GM12878 (cell line): ENCODE measurements around the gene ATG3. TPM values are rescaled to one million over a fixed set of nuclear protein-coding genes. Genes with fewer than 3 reads are reported as not detected.

Experiments used
- ATAC-seq: fragments of 200-7000 bp; cut with Tn5 transposase; 3 replicates; pipeline ENCODE4 v1.9.1; 2020; ENCODE audit warnings: mild to moderate bottlenecking, moderate library complexity
- BruUV-seq: library from RNA; stranded (reverse); fragments of 400-500 nt; replicated peaks from 2 replicates; lab custom pipeline; 2021; lab: Mats Ljungman, UMichigan
- CTCF ChIA-PET: fragments of 300-600 bp; sonication (Branson Sonifier 250); formaldehyde crosslinking; extraction: SDS; loops from one replicate; lab custom pipeline; 2021; ENCODE audit warnings: inconsistent platforms; lab: Yijun Ruan, JAX
- POLR2A ChIA-PET: fragments of 350-600 bp; formaldehyde crosslinking; extraction: SDS; loops from one replicate; lab custom pipeline; 2021; ENCODE audit warnings: inconsistent platforms; lab: Charles Lee
- RAD21 ChIA-PET: fragments of 300-600 bp; sonication (Branson Sonifier 250); formaldehyde crosslinking; loops from one replicate; lab custom pipeline; 2023; ENCODE audit warnings: antibody characterized with exemption; ENCODE audit not compliant: unreplicated experiment; lab: Charles Lee
- SMC1A ChIA-PET: fragments of 300-600 bp; sonication (Branson Sonifier 250); formaldehyde crosslinking; loops from one replicate; lab custom pipeline; 2023; ENCODE audit not compliant: unreplicated experiment, uncharacterized antibody; lab: Charles Lee
- DNase-seq: peaks from one replicate; pipeline ENCODE4 v3.0.0-alpha.2; 2011; ENCODE audit warnings: low read depth, low spot score
- FAIRE-seq: peaks from 3 replicates; lab custom pipeline; 2011; peaks lifted over from hg19 to GRCh38; lab: Jason Lieb, UNC
- H2AFZ ChIP-seq: 2 replicates; pipeline ENCODE4 v1.6.0; 2011; ENCODE audit warnings: low read depth, low read length, control low read depth; ENCODE audit not compliant: control insufficient read depth
- H3K27ac ChIP-seq: 2 replicates; pipeline ENCODE4 v1.5.1; 2011; ENCODE audit warnings: control low read depth; ENCODE audit not compliant: control insufficient read depth, insufficient read depth
- H3K27me3 ChIP-seq, 2 experiments: replicated peaks in 1 of 2; 2 replicates each; pipeline versions ENCODE4 v1.6.0 to v1.6.1; 2011; ENCODE audit warnings: low read length in 1 of 2; ENCODE audit not compliant: control insufficient read depth in 2 of 2, insufficient read depth in 2 of 2
- H3K36me3 ChIP-seq, 2 experiments: 2 replicates each; pipeline ENCODE4 v1.5.1; 2011; ENCODE audit warnings: low read length in 1 of 2; ENCODE audit not compliant: control insufficient read depth in 2 of 2, insufficient read depth in 2 of 2
- H3K4me1 ChIP-seq: 2 replicates; pipeline ENCODE4 v1.6.1; 2011; ENCODE audit warnings: mild to moderate bottlenecking, low read length, moderate library complexity, mixed read lengths; ENCODE audit not compliant: control insufficient read depth, insufficient read depth
- H3K4me2 ChIP-seq: 2 replicates; pipeline ENCODE4 v1.6.0; 2011; ENCODE audit warnings: control low read depth; ENCODE audit not compliant: control insufficient read depth, insufficient read depth
- H3K4me3 ChIP-seq: fragments of 200-600 bp; sonication (generic); 2 replicates; pipeline ENCODE4 v1.5.1; 2016
- H3K79me2 ChIP-seq: 2 replicates; pipeline ENCODE4 v1.6.0; 2011; ENCODE audit warnings: low read length; ENCODE audit not compliant: control insufficient read depth, insufficient read depth
- H3K9ac ChIP-seq: 2 replicates; pipeline ENCODE4 v1.8.0; 2011; ENCODE audit warnings: low read length, control low read depth, mixed read lengths; ENCODE audit not compliant: control insufficient read depth, insufficient read depth
- H3K9me3 ChIP-seq: replicated peaks from 3 replicates; pipeline ENCODE4 v1.5.1; 2011; ENCODE audit warnings: mild to moderate bottlenecking, low read length; ENCODE audit not compliant: control insufficient read depth, insufficient read depth
- H4K20me1 ChIP-seq: 2 replicates; pipeline ENCODE4 v1.6.0; 2011; ENCODE audit not compliant: control insufficient read depth, insufficient read depth
- ATF7 ChIP-seq: fragments of 450-650 bp; IDR thresholded peaks from 2 replicates; pipeline ENCODE4 v1.6.1; 2016; ENCODE audit warnings: low read depth, mild to moderate bottlenecking
- BCL11A ChIP-seq: IDR thresholded peaks from 2 replicates; pipeline ENCODE4 v1.6.1; 2011; ENCODE audit warnings: low read depth, low read length
- MEF2B ChIP-seq: fragments of 450-650 bp; IDR thresholded peaks from 2 replicates; pipeline ENCODE4 v1.6.1; 2018; ENCODE audit warnings: mild to moderate bottlenecking, moderate library complexity; ENCODE audit not compliant: partially characterized antibody, poor library complexity, severe bottlenecking
- NFXL1 ChIP-seq: fragments of 450-650 bp; IDR thresholded peaks from 2 replicates; pipeline ENCODE4 v1.6.1; 2017; ENCODE audit warnings: antibody characterized with exemption, mild to moderate bottlenecking, borderline replicate concordance
- NFYA ChIP-seq: IDR thresholded peaks from 2 replicates; pipeline ENCODE4 v1.6.1; 2011; ENCODE audit warnings: low read depth, mild to moderate bottlenecking, low read length, improper control_type of control experiment, borderline replicate concordance
- PML ChIP-seq: IDR thresholded peaks from 2 replicates; pipeline ENCODE4 v1.6.1; 2012; ENCODE audit warnings: low read length, inconsistent platforms
- POLR2AphosphoS2 ChIP-seq: IDR thresholded peaks from 2 replicates; pipeline ENCODE4 v1.6.1; 2011; ENCODE audit warnings: low read depth, mild to moderate bottlenecking, low read length, improper control_type of control experiment, moderate library complexity
- TARDBP ChIP-seq: IDR thresholded peaks from 2 replicates; pipeline ENCODE4 v1.6.1; 2016; ENCODE audit warnings: borderline replicate concordance
- ZNF24 ChIP-seq: fragments of 450-650 bp; IDR thresholded peaks from 2 replicates; pipeline ENCODE4 v1.6.1; 2017; ENCODE audit warnings: antibody characterized with exemption, mild to moderate bottlenecking
- ZNF274 ChIP-seq: IDR thresholded peaks from one replicate; pipeline ENCODE4 v1.8.0; 2011; ENCODE audit not compliant: insufficient read length, insufficient read depth
- WGBS: methylation state at CpG from one replicate; pipeline ENCODE4 v1.1.6; 2016; ENCODE audit warnings: low lambda C conversion rate; ENCODE audit not compliant: insufficient replicate concordance, insufficient coverage; ENCODE audit errors: missing lambda C conversion rate; 5-methylcytosine and 5-hydroxymethylcytosine counted together
- in situ Hi-C: fragments of 300-500 bp; cut with MboI; formaldehyde crosslinking; loops from 9 replicates; pipeline ENCODE4 v1.14.3; 2018; ENCODE audit warnings: mixed read lengths
- intact Hi-C: fragments of 100-400 bp; cut with micrococcal nuclease; formaldehyde crosslinking; loops from one replicate; pipeline ENCODE4 v1.14.2; 2022; ENCODE audit not compliant: unreplicated experiment
- polyA plus RNA-seq, 11 experiments: library from polyadenylated mRNA; depleted of rRNA in 4 of 11; unstranded in 6 of 11; stranded (reverse) in 5 of 11; fragments of >200 nt; fragmentation: Nextera tagmentation in 4 of 11; fragmentation: Illumina TruSeq in 1 of 11; extraction: Ambion mirVana in 4 of 11; extraction: Trizol in 1 of 11; gene quantifications; 1 replicate in 1 of 11; 2 replicates in 10 of 11; pipeline versions ENCODE4 v1.2.1 to v1.2.3, GENCODE V29; 2011 to 2016; ENCODE audit warnings: inconsistent platforms in 2 of 11, missing spikeins in 2 of 11, low read depth in 1 of 11
- total RNA-seq, 4 experiments: library from RNA; depleted of rRNA in 3 of 4; stranded (reverse); fragments of >200 nt in 3 of 4; fragmentation: Illumina TruSeq in 1 of 4; extraction: Trizol in 1 of 4; gene quantifications; 2 replicates each; pipeline versions ENCODE4 v1.2.1 to v1.2.3, GENCODE V29; 2013 to 2021
- TF ChIP-seq, protein P1 (sequence below): IDR thresholded peaks from 2 replicates; pipeline ENCODE4 v1.6.1; 2011; ENCODE audit warnings: low read depth, mild to moderate bottlenecking, low read length, moderate library complexity, borderline replicate concordance; ENCODE audit errors: extremely low read depth
- TF ChIP-seq, protein P2 (sequence below): fragments of 450-650 bp; IDR thresholded peaks from 2 replicates; pipeline ENCODE4 v1.6.1; 2017; ENCODE audit warnings: mild to moderate bottlenecking, moderate library complexity

Gene ATG3
- total and polyA plus RNA-seq, 10 of the 15 experiments (the other 5 are each of a cell fraction or from before 2014, with no cell fraction given): 49.8 to 97.0 (median 63.6) TPM

DNA sequence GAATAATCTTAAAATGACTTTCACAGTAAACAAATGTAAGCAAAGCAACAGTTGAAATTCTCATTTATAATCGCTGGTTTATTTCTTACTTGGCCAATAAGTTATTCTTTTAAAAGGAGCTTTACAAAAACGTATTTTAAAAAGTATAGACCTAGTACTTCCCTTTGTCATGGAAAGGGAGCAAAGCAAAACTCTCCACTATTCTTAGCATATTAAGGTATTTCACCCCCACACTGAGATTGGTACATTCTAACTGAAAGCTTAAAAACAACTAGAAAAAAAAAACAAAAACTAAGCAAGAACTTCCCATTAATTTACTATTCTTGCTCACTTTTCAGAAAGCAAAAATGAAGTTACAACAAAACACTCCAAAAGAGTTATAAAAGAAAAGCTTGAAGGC lies 1.5 kb downstream of the ATG3 start:
- H3K9ac ChIP-seq: peak overlapping the region; percentile 74
- POLR2A ChIA-PET: interaction anchor here (0.6 to 2.3 kb wide), 7 partner anchors 8 to 459 kb away, joined by 3 to 9 read pairs (median 3); partner anchors contain the start of gene BTLA
- RAD21 ChIA-PET: interaction anchor here (0.7 to 2.5 kb wide), 6 partner anchors 12 to 427 kb away, joined by 3 to 7 read pairs (median 4); partner anchors contain the start of gene GCSAM
- CTCF ChIA-PET: interaction anchor here (0.7 to 1.1 kb wide), 3 partner anchors 27 to 424 kb away, joined by 3 to 5 read pairs (median 5); partner anchors contain the start of gene SLC9C1
- SMC1A ChIA-PET: interaction anchor here (0.7 to 1.7 kb wide), 10 partner anchors 8 to 921 kb away, joined by 3 to 6 read pairs (median 3); no protein-coding TSS in a partner anchor
- peak overlapping the region; percentile 92 for H3K27ac ChIP-seq
- H3K79me2 ChIP-seq: peaks cover 63% of the 10 kb centered on the region
- H3K4me3 ChIP-seq: peak overlapping the region; percentile 81
- no peaks in the 10 kb centered on the region for H4K20me1 ChIP-seq
- ATAC-seq (no peak), FAIRE-seq (no peak), DNase-seq (no peak)
- H3K36me3 ChIP-seq: no peaks in the 10 kb centered on the region; a peak in 2 of 4 replicates
- no peak overlapping the region for H2AFZ ChIP-seq
- peaks cover 4% of the 10 kb centered on the region; the same call in 1 of the 2 replicates for H3K4me1 ChIP-seq
- H3K27me3 ChIP-seq: no peaks in the 10 kb centered on the region
- H3K4me2 ChIP-seq: peak overlapping the region; percentile 78
- in situ Hi-C loops: no loop called here
- intact Hi-C loops: no loop called here
- H3K9me3 ChIP-seq: no peaks in the 10 kb centered on the region; the same call in 2 of the 3 replicates
- no TSS peak for BruUV-seq
- no peak for TF ChIP-seq ZNF24
- 0 out of 2 replicates have a peak, but pooled peaks have one; percentile 7 for TF ChIP-seq ATF7
- no peak for TF ChIP-seq TARDBP
- WGBS: 0% methylated on average over 2 of the region's 2 CpGs

- ChIA-PET SMC1A (interaction anchor here (0.8 to 1.0 kb wide), 3 partner anchors 11 to 225 kb away, joined by 3 read pairs; partner anchors contain the start of gene CD200), RAD21 (interaction anchor here (2.4 kb wide), 1 partner anchor 447 kb away, joined by 5 read pairs; no protein-coding TSS in a partner anchor), CTCF (interaction anchor here (0.9 to 1.6 kb wide), 2 partner anchors 16 to 265 kb away, joined by 3 read pairs; no protein-coding TSS in a partner anchor), POLR2A (interaction anchor here (0.7 kb wide), 2 partner anchors 1153 to 1766 kb away, joined by 3 read pairs; no protein-coding TSS in a partner anchor)
- intact Hi-C loops: no loop called here
- BruUV-seq: no TSS peak
- Histone ChIP-seq H3K4me3 (no peak overlapping the region), H4K20me1 (no peaks in the 10 kb centered on the region), H3K9ac (no peak overlapping the region), H3K27me3 (no peaks in the 10 kb centered on the region), H2AFZ (no peak overlapping the region), H3K36me3 (no peaks in the 10 kb centered on the region; a peak in 2 of 4 replicates), H3K9me3 (no peaks in the 10 kb centered on the region; the same call in 2 of the 3 replicates), H3K4me2 (no peak overlapping the region), H3K4me1 (no peaks in the 10 kb centered on the region), H3K79me2 (peaks cover 71% of the 10 kb centered on the region), H3K27ac (no peak overlapping the region)
- in situ Hi-C loops: no loop called here
- WGBS: 4% methylated on average over 1 of the region's 1 CpG
- DNase-seq (no peak), FAIRE-seq (no peak), ATAC-seq (no peak)
- TF ChIP-seq PML: no peak
- TF ChIP-seq, protein P1, sequence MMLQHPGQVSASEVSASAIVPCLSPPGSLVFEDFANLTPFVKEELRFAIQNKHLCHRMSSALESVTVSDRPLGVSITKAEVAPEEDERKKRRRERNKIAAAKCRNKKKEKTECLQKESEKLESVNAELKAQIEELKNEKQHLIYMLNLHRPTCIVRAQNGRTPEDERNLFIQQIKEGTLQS: no peak
- TF ChIP-seq NFXL1: no peak
- no peak for TF ChIP-seq BCL11A
- TF ChIP-seq POLR2AphosphoS2: no peak
- TF ChIP-seq, protein P2, sequence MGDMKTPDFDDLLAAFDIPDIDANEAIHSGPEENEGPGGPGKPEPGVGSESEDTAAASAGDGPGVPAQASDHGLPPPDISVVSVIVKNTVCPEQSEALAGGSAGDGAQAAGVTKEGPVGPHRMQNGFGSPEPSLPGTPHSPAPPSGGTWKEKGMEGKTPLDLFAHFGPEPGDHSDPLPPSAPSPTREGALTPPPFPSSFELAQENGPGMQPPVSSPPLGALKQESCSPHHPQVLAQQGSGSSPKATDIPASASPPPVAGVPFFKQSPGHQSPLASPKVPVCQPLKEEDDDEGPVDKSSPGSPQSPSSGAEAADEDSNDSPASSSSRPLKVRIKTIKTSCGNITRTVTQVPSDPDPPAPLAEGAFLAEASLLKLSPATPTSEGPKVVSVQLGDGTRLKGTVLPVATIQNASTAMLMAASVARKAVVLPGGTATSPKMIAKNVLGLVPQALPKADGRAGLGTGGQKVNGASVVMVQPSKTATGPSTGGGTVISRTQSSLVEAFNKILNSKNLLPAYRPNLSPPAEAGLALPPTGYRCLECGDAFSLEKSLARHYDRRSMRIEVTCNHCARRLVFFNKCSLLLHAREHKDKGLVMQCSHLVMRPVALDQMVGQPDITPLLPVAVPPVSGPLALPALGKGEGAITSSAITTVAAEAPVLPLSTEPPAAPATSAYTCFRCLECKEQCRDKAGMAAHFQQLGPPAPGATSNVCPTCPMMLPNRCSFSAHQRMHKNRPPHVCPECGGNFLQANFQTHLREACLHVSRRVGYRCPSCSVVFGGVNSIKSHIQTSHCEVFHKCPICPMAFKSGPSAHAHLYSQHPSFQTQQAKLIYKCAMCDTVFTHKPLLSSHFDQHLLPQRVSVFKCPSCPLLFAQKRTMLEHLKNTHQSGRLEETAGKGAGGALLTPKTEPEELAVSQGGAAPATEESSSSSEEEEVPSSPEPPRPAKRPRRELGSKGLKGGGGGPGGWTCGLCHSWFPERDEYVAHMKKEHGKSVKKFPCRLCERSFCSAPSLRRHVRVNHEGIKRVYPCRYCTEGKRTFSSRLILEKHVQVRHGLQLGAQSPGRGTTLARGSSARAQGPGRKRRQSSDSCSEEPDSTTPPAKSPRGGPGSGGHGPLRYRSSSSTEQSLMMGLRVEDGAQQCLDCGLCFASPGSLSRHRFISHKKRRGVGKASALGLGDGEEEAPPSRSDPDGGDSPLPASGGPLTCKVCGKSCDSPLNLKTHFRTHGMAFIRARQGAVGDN: no peak
- no peak for TF ChIP-seq MEF2B
- TF ChIP-seq ZNF274: no peak
- TF ChIP-seq NFYA: no peak
Measured at GRCh38 chr3:112557976-112558375, 3.8 kb downstream of the ATG3 start.
